ENCODE results near the gene U2AF2. TPM values are rescaled to one million over a fixed set of nuclear protein-coding genes. Genes with fewer than 3 reads are reported as not detected.

The U2AF2 gene
- polyA plus RNA-seq, 1 of the 3 experiments (the other 2 are of a cell fraction): 321 TPM

DNA sequence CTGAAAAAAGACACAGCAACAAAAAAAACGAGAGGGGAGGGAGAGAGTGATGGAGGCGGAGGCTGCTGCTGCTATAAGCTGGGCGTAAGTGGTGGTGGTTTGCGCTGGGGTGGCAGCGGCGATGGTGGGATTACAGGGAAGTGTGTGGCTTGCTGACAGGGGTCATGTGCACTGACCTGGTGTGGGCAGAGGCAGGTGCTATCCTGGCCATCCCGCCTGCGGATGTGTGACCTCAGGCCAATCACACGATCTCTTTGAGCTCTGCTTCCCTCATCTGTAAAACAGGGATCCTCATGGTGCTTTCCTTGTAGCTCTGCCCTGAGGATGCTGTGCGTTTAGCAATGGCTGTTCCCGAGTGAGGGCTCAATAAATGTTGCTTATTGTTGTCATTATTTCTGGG, 17.3 kb upstream of the U2AF2 start:
- Histone ChIP-seq H3K4me3 (ENCODE audit: low read depth in 2 of 2, low read length in 1 of 2) (no peak overlapping the region), H3K9me2 (no peaks in the 10 kb centered on the region), H3K9ac (no peak overlapping the region), H3K36me3 (replicated peaks in 1 of 2; ENCODE audit: control insufficient read depth in 1 of 2, insufficient read depth in 2 of 2, low read length in 1 of 2) (peaks cover 0 to 6% of the 10 kb centered on the region in 2 experiments), H2AFZ (ENCODE audit: low read depth) (no peak overlapping the region), H3K79me2 (ENCODE audit: insufficient read depth) (peaks cover 72% of the 10 kb centered on the region), H3K27ac (ENCODE audit: low read depth in 2 of 2, low read length in 1 of 2) (no peak overlapping the region), H3K9me3 (no peaks in the 10 kb centered on the region), H3K4me2 (peak overlapping the region; percentile 15; the same call in 1 of the 2 replicates), H3K27me3 (ENCODE audit: insufficient read depth) (no peaks in the 10 kb centered on the region), H4K20me1 (ENCODE audit: insufficient read depth) (no peaks in the 10 kb centered on the region), H3F3A (replicated peaks; ENCODE audit: insufficient read depth) (peaks cover 36% of the 10 kb centered on the region), H3K4me1 (ENCODE audit: control insufficient read depth in 1 of 2, insufficient read depth in 2 of 2, low read depth in 1 of 2, low read length in 1 of 2) (peaks cover 8 to 29% of the 10 kb centered on the region in 2 experiments; a peak in 1 of 4 replicates)
- no peak for TF ChIP-seq CHD2 (IDR thresholded peaks at IDR 0.05; ENCODE audit: low read length, partially characterized antibody)
- no peak for TF ChIP-seq TCF12 (IDR thresholded peaks at IDR 0.05)
- TF ChIP-seq, protein P1, sequence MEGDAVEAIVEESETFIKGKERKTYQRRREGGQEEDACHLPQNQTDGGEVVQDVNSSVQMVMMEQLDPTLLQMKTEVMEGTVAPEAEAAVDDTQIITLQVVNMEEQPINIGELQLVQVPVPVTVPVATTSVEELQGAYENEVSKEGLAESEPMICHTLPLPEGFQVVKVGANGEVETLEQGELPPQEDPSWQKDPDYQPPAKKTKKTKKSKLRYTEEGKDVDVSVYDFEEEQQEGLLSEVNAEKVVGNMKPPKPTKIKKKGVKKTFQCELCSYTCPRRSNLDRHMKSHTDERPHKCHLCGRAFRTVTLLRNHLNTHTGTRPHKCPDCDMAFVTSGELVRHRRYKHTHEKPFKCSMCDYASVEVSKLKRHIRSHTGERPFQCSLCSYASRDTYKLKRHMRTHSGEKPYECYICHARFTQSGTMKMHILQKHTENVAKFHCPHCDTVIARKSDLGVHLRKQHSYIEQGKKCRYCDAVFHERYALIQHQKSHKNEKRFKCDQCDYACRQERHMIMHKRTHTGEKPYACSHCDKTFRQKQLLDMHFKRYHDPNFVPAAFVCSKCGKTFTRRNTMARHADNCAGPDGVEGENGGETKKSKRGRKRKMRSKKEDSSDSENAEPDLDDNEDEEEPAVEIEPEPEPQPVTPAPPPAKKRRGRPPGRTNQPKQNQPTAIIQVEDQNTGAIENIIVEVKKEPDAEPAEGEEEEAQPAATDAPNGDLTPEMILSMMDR (IDR thresholded peaks at IDR 0.05): no peak
- no peak for TF ChIP-seq GABPA (IDR thresholded peaks at IDR 0.05; ENCODE audit: low read depth)
- CTCF ChIA-PET: interaction anchor here (0.8 to 5.0 kb wide), 5 partner anchors 10 to 548 kb away, joined by 3 to 28 read pairs (median 6); partner anchors contain the start of gene CCDC106
- DNase-seq: peak; percentile 1
- POLR2A ChIA-PET: interaction anchor here (1.6 kb wide), 1 partner anchor 13 kb away, joined by 4 read pairs; the partner anchor contains the start of gene ZNF784
- WGBS (ENCODE audit: low lambda C conversion rate): 76% methylated on average over 11 of the region's 11 CpGs

- Histone ChIP-seq H4K20me1 (ENCODE audit: insufficient read depth) (no peaks in the 10 kb centered on the region), H3K9me3 (no peaks in the 10 kb centered on the region), H2AFZ (ENCODE audit: low read depth) (no peak overlapping the region), H3F3A (replicated peaks; ENCODE audit: insufficient read depth) (peaks cover 26% of the 10 kb centered on the region), H3K4me1 (ENCODE audit: control insufficient read depth in 1 of 2, insufficient read depth in 2 of 2, low read depth in 1 of 2, low read length in 1 of 2) (peaks cover 15 to 37% of the 10 kb centered on the region in 2 experiments; a peak in 1 of 4 replicates), H3K4me3 (ENCODE audit: low read depth in 2 of 2, low read length in 1 of 2) (peak overlapping the region in 1 of 2 experiments; percentile 35; a peak in 1 of 4 replicates), H3K36me3 (replicated peaks in 1 of 2; ENCODE audit: control insufficient read depth in 1 of 2, insufficient read depth in 2 of 2, low read length in 1 of 2) (peaks cover 0 to 6% of the 10 kb centered on the region in 2 experiments), H3K4me2 (no peak overlapping the region), H3K9me2 (no peaks in the 10 kb centered on the region), H3K27ac (ENCODE audit: low read depth in 2 of 2, low read length in 1 of 2) (no peak overlapping the region), H3K79me2 (ENCODE audit: insufficient read depth) (peaks cover 86% of the 10 kb centered on the region), H3K27me3 (ENCODE audit: insufficient read depth) (no peaks in the 10 kb centered on the region), H3K9ac (no peak overlapping the region)
- POLR2A ChIA-PET: interaction anchor here (0.7 kb wide), 1 partner anchor 16 kb away, joined by 3 read pairs; no protein-coding TSS in a partner anchor
- CTCF ChIA-PET: interaction anchor here (1.0 to 5.0 kb wide), 7 partner anchors 12 to 461 kb away, joined by 3 to 28 read pairs (median 5); partner anchors contain the start of gene ZNF784
- TF ChIP-seq RAD21 (IDR thresholded peaks at IDR 0.05; ENCODE audit: low read length) (no peak), TAF1 (IDR thresholded peaks at IDR 0.05; ENCODE audit: borderline replicate concordance, low read depth, low read length) (0 out of 2 replicates have a peak, but pooled peaks have one; percentile 4), YY1 (IDR thresholded peaks at IDR 0.05; ENCODE audit: low read depth) (0 out of 2 replicates have a peak, but pooled peaks have one; percentile 44)
- TF ChIP-seq, protein P1 (IDR thresholded peaks at IDR 0.05): peak; percentile 64
- peak; percentile 52 for DNase-seq
- WGBS (ENCODE audit: low lambda C conversion rate): 91% methylated on average over 6 of the region's 6 CpGs
Observed at GRCh38 chr19:55638864-55639359, 15.9 kb upstream of the U2AF2 start.
